CD4-positive, alpha-beta T cell (primary cell): Measurements from ENCODE around the gene EPB41L5. TPM values are rescaled to one million over a fixed set of nuclear protein-coding genes. Genes with fewer than 3 reads are reported as not detected.
"Not testable (repeated sequence)": the region's sequence is repeated elsewhere in the genome, so short reads cannot be mapped to it uniquely, and the experiment has no call there.

Experiments
- ATAC-seq: fragments of 200-7000 bp; cut with Tn5 transposase; one replicate; pipeline ENCODE4 v1.10.0; 2022; ENCODE audit warnings: mild to moderate bottlenecking; ENCODE audit not compliant: poor library complexity
- CTCF ChIA-PET: fragments of 350-600 bp; sonication (Branson Sonifier 250); formaldehyde crosslinking; loops from one replicate; lab custom pipeline; 2021; ENCODE audit warnings: antibody characterized with exemption, inconsistent platforms; lab: Charles Lee
- POLR2A ChIA-PET: fragments of 350-600 bp; sonication (Branson Sonifier 250); formaldehyde crosslinking; loops from one replicate; lab custom pipeline; 2021; ENCODE audit warnings: antibody characterized with exemption, inconsistent platforms; lab: Charles Lee
- DNase-seq, 14 experiments: peaks; one replicate each; pipeline ENCODE4 v3.0.0-alpha.2; 2013 to 2020; ENCODE audit warnings: mixed read lengths in 2 of 14
- H3K27ac ChIP-seq, 2 donors: one replicate each; pipeline versions ENCODE4 v1.5.1 to v1.7.0; 2013; ENCODE audit warnings: low read length in 2 of 2, low read depth in 1 of 2, mild to moderate bottlenecking in 1 of 2
- H3K27me3 ChIP-seq, 2 experiments: 1 replicate in 1 of 2; 2 replicates in 1 of 2; pipeline versions ENCODE4 v1.6.1 to v1.7.0; 2013; ENCODE audit warnings: low read length in 2 of 2, control low read depth in 1 of 2, mild to moderate bottlenecking in 1 of 2, moderate library complexity in 1 of 2; ENCODE audit not compliant: insufficient read depth in 2 of 2, control insufficient read depth in 1 of 2
- H3K36me3 ChIP-seq: one replicate; pipeline ENCODE4 v1.6.1; 2013; ENCODE audit warnings: low read length, control low read depth; ENCODE audit not compliant: insufficient read depth
- H3K4me1 ChIP-seq: one replicate; pipeline ENCODE4 v1.6.1; 2013; ENCODE audit warnings: low read length, control low read depth; ENCODE audit not compliant: insufficient read depth
- H3K4me3 ChIP-seq: one replicate; pipeline ENCODE4 v1.5.1; 2013; ENCODE audit warnings: mild to moderate bottlenecking, low read length, moderate library complexity
- H3K9me3 ChIP-seq, 2 experiments: 1 replicate in 1 of 2; 2 replicates in 1 of 2; pipeline versions ENCODE4 v1.6.1 to v1.7.0; 2013; ENCODE audit warnings: low read length in 2 of 2, mild to moderate bottlenecking in 2 of 2, control low read depth in 1 of 2, moderate library complexity in 1 of 2; ENCODE audit not compliant: control insufficient read depth in 1 of 2, insufficient read depth in 1 of 2
- H3K27ac Mint-ChIP-seq: one replicate; pipeline ENCODE4 v1.8.0; 2020; ENCODE audit warnings: mixed read lengths
- H3K27me3 Mint-ChIP-seq: one replicate; pipeline ENCODE4 v1.8.0; 2021; ENCODE audit warnings: mixed read lengths
- H3K36me3 Mint-ChIP-seq: one replicate; pipeline ENCODE4 v1.8.0; 2021; ENCODE audit warnings: low read depth, mixed read lengths
- H3K4me1 Mint-ChIP-seq: one replicate; pipeline ENCODE4 v1.8.0; 2021; ENCODE audit warnings: low read depth, mixed read lengths
- H3K4me3 Mint-ChIP-seq: one replicate; pipeline ENCODE4 v1.8.0; 2020; ENCODE audit warnings: mild to moderate bottlenecking, mixed read lengths
- H3K9me3 Mint-ChIP-seq: one replicate; pipeline ENCODE4 v1.8.0; 2020; ENCODE audit warnings: mixed read lengths
- CTCF ChIP-seq: fragments of 200-600 bp; IDR thresholded peaks from one replicate; pipeline ENCODE4 v1.8.0; 2022; ENCODE audit warnings: antibody characterized with exemption, mild to moderate bottlenecking
- intact Hi-C, 2 experiments: fragments of 100-400 bp; cut with DNase I in 1 of 2; cut with micrococcal nuclease in 1 of 2; formaldehyde crosslinking; loops; one replicate each; pipeline versions ENCODE4 v1.15.1 to v1.9.0; 2023 to 2025; cut with DNase I, micrococcal nuclease
- total RNA-seq, 174 experiments: library from RNA in 2 of 174; stranded (reverse) in 2 of 174; gene quantifications; one replicate each; pipeline ENCODE4 v1.2.3 and lab custom pipeline; 2021 to 2026

EPB41L5 gene
- total RNA-seq, 2 experiments from 2014 or later, result 4.6 to 5.1 TPM

- intact Hi-C loops, result no loop called here
- Mint-ChIP-seq H3K9me3 (peaks cover 6% of the 10 kb centered on the region), H3K4me3 (no peak overlapping the region), H3K27me3 (no peaks in the 10 kb centered on the region), H3K4me1 (no peaks in the 10 kb centered on the region), H3K36me3 (peaks cover 49% of the 10 kb centered on the region), H3K27ac (no peak overlapping the region)
- ATAC-seq (no peak), DNase-seq (no peak)
- Histone ChIP-seq H3K36me3 (no peaks in the 10 kb centered on the region), H3K27me3 (no peaks in the 10 kb centered on the region), H3K4me3 (no peak overlapping the region), H3K4me1 (no peaks in the 10 kb centered on the region), H3K9me3 (no peaks in the 10 kb centered on the region), H3K27ac (no peak overlapping the region)
- POLR2A ChIA-PET, result no interaction called here
- CTCF ChIA-PET, result no interaction called here
- TF ChIP-seq CTCF, result no peak
Measured at GRCh38 chr2:120132691-120133090, 119.8 kb downstream of the EPB41L5 start.

- TF ChIP-seq CTCF, result no peak
- Mint-ChIP-seq H3K9me3 (peaks cover 6% of the 10 kb centered on the region), H3K27me3 (no peaks in the 10 kb centered on the region), H3K4me3 (no peak overlapping the region), H3K4me1 (no peaks in the 10 kb centered on the region), H3K27ac (no peak overlapping the region), H3K36me3 (peaks cover 49% of the 10 kb centered on the region)
- Histone ChIP-seq H3K9me3 (no peaks in the 10 kb centered on the region), H3K27ac (no peak overlapping the region), H3K4me3 (no peak overlapping the region), H3K27me3 (no peaks in the 10 kb centered on the region), H3K36me3 (no peaks in the 10 kb centered on the region), H3K4me1 (no peaks in the 10 kb centered on the region)
- intact Hi-C loops, result no loop called here
- ChIA-PET POLR2A (no interaction called here), CTCF (no interaction called here)
- no peak for ATAC-seq
- DNase-seq, result no peak
Measured at GRCh38 chr2:120133572-120134244, 120.8 kb downstream of the EPB41L5 start.

GRCh38 chr2:120134263-120134662 lies 121.4 kb downstream of the EPB41L5 start:
- H3K4me3 ChIP-seq, result no peak overlapping the region
- Mint-ChIP-seq H3K9me3 (peaks cover 6% of the 10 kb centered on the region), H3K4me3 (no peak overlapping the region), H3K36me3 (peaks cover 49% of the 10 kb centered on the region), H3K27ac (no peak overlapping the region), H3K4me1 (no peaks in the 10 kb centered on the region), H3K27me3 (no peaks in the 10 kb centered on the region)
- ChIA-PET CTCF (no interaction called here), POLR2A (no interaction called here)
- no peak for DNase-seq
- no peaks in the 10 kb centered on the region for H3K4me1 ChIP-seq
- H3K27me3 ChIP-seq, result no peaks in the 10 kb centered on the region
- no peaks in the 10 kb centered on the region for H3K36me3 ChIP-seq
- intact Hi-C loops, result no loop called here
- no peak overlapping the region for H3K27ac ChIP-seq
- ATAC-seq, result no peak
- no peak for TF ChIP-seq CTCF
- H3K9me3 ChIP-seq, result no peaks in the 10 kb centered on the region

GRCh38 chr2:120135013-120135412 lies 122.1 kb downstream of the EPB41L5 start:
- CTCF ChIA-PET, ATAC-seq, H3K9me3 ChIP-seq, POLR2A ChIA-PET, H3K27ac ChIP-seq, H3K4me1 ChIP-seq, H3K27me3 Mint-ChIP-seq, H3K4me3 Mint-ChIP-seq, H3K36me3 ChIP-seq, intact Hi-C loops, DNase-seq, H3K9me3 Mint-ChIP-seq, H3K27me3 ChIP-seq, H3K4me3 ChIP-seq, H3K4me1 Mint-ChIP-seq, H3K27ac Mint-ChIP-seq: not testable (repeated sequence)
- peaks cover 46% of the 10 kb centered on the region for H3K36me3 Mint-ChIP-seq
